Skeletal muscle tissue (tissue), 4 donors: ENCODE measurements around the gene RNF213. TPM values are rescaled to one million over a fixed set of nuclear protein-coding genes. Genes with fewer than 3 reads are reported as not detected.

Experiments used
- H3K27ac ChIP-seq: one replicate; pipeline ENCODE4 v1.7.0; 2013; ENCODE audit warnings: mild to moderate bottlenecking, low read depth, low read length, inconsistent platforms
- H3K27me3 ChIP-seq, 3 donors: one replicate each; pipeline ENCODE4 v1.7.0; 2013; ENCODE audit warnings: low read length in 3 of 3; ENCODE audit not compliant: control insufficient read depth in 3 of 3, insufficient read depth in 3 of 3
- H3K36me3 ChIP-seq, 3 donors: one replicate each; pipeline ENCODE4 v1.7.0; 2013; ENCODE audit warnings: low read length in 3 of 3; ENCODE audit not compliant: control insufficient read depth in 3 of 3, insufficient read depth in 3 of 3
- H3K4me1 ChIP-seq, 3 donors: one replicate each; pipeline ENCODE4 v1.7.0; 2013; ENCODE audit warnings: low read length in 3 of 3, mild to moderate bottlenecking in 3 of 3; ENCODE audit not compliant: control insufficient read depth in 3 of 3, insufficient read depth in 3 of 3
- H3K4me3 ChIP-seq, 3 donors: one replicate each; pipeline ENCODE4 v1.7.0; 2013; ENCODE audit warnings: low read length in 3 of 3
- H3K9ac ChIP-seq, 3 donors: one replicate each; pipeline ENCODE4 v1.7.0; 2013; ENCODE audit warnings: low read length in 3 of 3, mild to moderate bottlenecking in 3 of 3, moderate library complexity in 2 of 3, low read depth in 1 of 3
- H3K9me3 ChIP-seq, 3 donors: one replicate each; pipeline ENCODE4 v1.7.0; 2013; ENCODE audit warnings: low read length in 3 of 3; ENCODE audit not compliant: control insufficient read depth in 3 of 3
- total RNA-seq: library from RNA; depleted of rRNA; stranded (reverse); fragments of >200 nt; gene quantifications from one replicate; pipeline ENCODE4 v1.2.3, GENCODE V29; 2014
- donor health status: Osteomylitis.

Gene RNF213
- total RNA-seq, 1 donor from 2014 or later, result 63.2 TPM

GRCh38 chr17:80349151-80349651, 88.5 kb downstream of the RNF213 start:
- Histone ChIP-seq H3K4me1 (no peaks in the 10 kb centered on the region), H3K27me3 (no peaks in the 10 kb centered on the region), H3K27ac (no peak overlapping the region), H3K4me3 (no peak overlapping the region), H3K36me3 (peaks cover 90 to 98% (median 95%) of the 10 kb centered on the region in 3 donors), H3K9me3 (no peaks in the 10 kb centered on the region), H3K9ac (no peak overlapping the region)

GRCh38 chr17:80349751-80350150, 89.1 kb downstream of the RNF213 start:
- Histone ChIP-seq H3K36me3 (peaks cover 90 to 98% (median 95%) of the 10 kb centered on the region in 3 donors), H3K27ac (no peak overlapping the region), H3K9me3 (no peaks in the 10 kb centered on the region), H3K4me1 (no peaks in the 10 kb centered on the region), H3K9ac (no peak overlapping the region), H3K4me3 (no peak overlapping the region), H3K27me3 (no peaks in the 10 kb centered on the region)

GRCh38 chr17:80352216-80352895, 91.7 kb downstream of the RNF213 start:
- H3K36me3 ChIP-seq, result peaks cover 70 to 82% (median 79%) of the 10 kb centered on the region in 3 donors
- no peak overlapping the region for H3K27ac ChIP-seq
- H3K27me3 ChIP-seq, result no peaks in the 10 kb centered on the region

GRCh38 chr17:80352991-80353665, 92.5 kb downstream of the RNF213 start:
- Histone ChIP-seq H3K27ac (no peak overlapping the region), H3K27me3 (no peaks in the 10 kb centered on the region), H3K36me3 (peaks cover 68 to 78% (median 76%) of the 10 kb centered on the region in 3 donors), H3K4me1 (no peaks in the 10 kb centered on the region), H3K4me3 (no peak overlapping the region), H3K9ac (no peak overlapping the region), H3K9me3 (no peaks in the 10 kb centered on the region)

More at GRCh38 chr17:80352216-80352895, 91.7 kb downstream of the RNF213 start:
- no peak overlapping the region for H3K4me3 ChIP-seq
- no peaks in the 10 kb centered on the region for H3K9me3 ChIP-seq
- H3K9ac ChIP-seq, result no peak overlapping the region
- no peaks in the 10 kb centered on the region for H3K4me1 ChIP-seq

- Histone ChIP-seq H3K36me3 (peaks cover 66 to 76% (median 76%) of the 10 kb centered on the region in 3 donors), H3K4me3 (no peak overlapping the region), H3K27ac (no peak overlapping the region), H3K27me3 (no peaks in the 10 kb centered on the region), H3K9ac (no peak overlapping the region), H3K4me1 (no peaks in the 10 kb centered on the region), H3K9me3 (no peaks in the 10 kb centered on the region)
These were observed 93.1 kb downstream of the RNF213 start for GRCh38 chr17:80353718-80354275.

GRCh38 chr17:80354336-80354735, 93.7 kb downstream of the RNF213 start:
- Histone ChIP-seq H3K27ac (no peak overlapping the region), H3K4me3 (no peak overlapping the region), H3K27me3 (no peaks in the 10 kb centered on the region), H3K9me3 (no peaks in the 10 kb centered on the region), H3K9ac (no peak overlapping the region), H3K4me1 (no peaks in the 10 kb centered on the region), H3K36me3 (peaks cover 65 to 77% (median 73%) of the 10 kb centered on the region in 3 donors)

GRCh38 chr17:80356231-80356856, 95.7 kb downstream of the RNF213 start:
- Histone ChIP-seq H3K27ac (no peak overlapping the region), H3K9ac (no peak overlapping the region), H3K4me1 (no peaks in the 10 kb centered on the region), H3K9me3 (no peaks in the 10 kb centered on the region), H3K4me3 (no peak overlapping the region), H3K27me3 (no peaks in the 10 kb centered on the region), H3K36me3 (peaks cover 70 to 77% (median 73%) of the 10 kb centered on the region in 3 donors)

GRCh38 chr17:80358131-80358530, 97.5 kb downstream of the RNF213 start:
- peaks cover 63 to 72% (median 71%) of the 10 kb centered on the region in 3 donors for H3K36me3 ChIP-seq
- no peak overlapping the region for H3K9ac ChIP-seq
- no peak overlapping the region for H3K27ac ChIP-seq
- no peaks in the 10 kb centered on the region for H3K9me3 ChIP-seq
- H3K4me3 ChIP-seq, result no peak overlapping the region
- no peaks in the 10 kb centered on the region for H3K27me3 ChIP-seq
- no peaks in the 10 kb centered on the region for H3K4me1 ChIP-seq

GRCh38 chr17:80358861-80359260, 98.2 kb downstream of the RNF213 start:
- Histone ChIP-seq H3K9ac (no peak overlapping the region), H3K4me1 (peaks cover 0 to 2% (median 0%) of the 10 kb centered on the region in 3 donors), H3K36me3 (peaks cover 63 to 72% (median 71%) of the 10 kb centered on the region in 3 donors)

More at GRCh38 chr17:80358861-80359260, 98.2 kb downstream of the RNF213 start:
- Histone ChIP-seq H3K27me3 (no peaks in the 10 kb centered on the region), H3K9me3 (no peaks in the 10 kb centered on the region), H3K4me3 (no peak overlapping the region), H3K27ac (no peak overlapping the region)
